Stimulated activated CD8-positive, alpha-beta memory T cell treated with anti-CD3 and anti-CD28 coated beads, Interleukin-4, amount 100 ng/mL, for 1 hour (primary cell): Measurements from ENCODE around the gene NT5DC3.
"Not testable (repeated sequence)": the region's sequence is repeated elsewhere in the genome, so short reads cannot be mapped to it uniquely, and the experiment has no call there.

Source experiments
- DNase-seq, 2 donors: peaks; one replicate each; pipeline ENCODE4 v3.0.0-alpha.2; 2020; ENCODE audit warnings: low read depth in 2 of 2, low spot score in 1 of 2

The NT5DC3 gene

DNA sequence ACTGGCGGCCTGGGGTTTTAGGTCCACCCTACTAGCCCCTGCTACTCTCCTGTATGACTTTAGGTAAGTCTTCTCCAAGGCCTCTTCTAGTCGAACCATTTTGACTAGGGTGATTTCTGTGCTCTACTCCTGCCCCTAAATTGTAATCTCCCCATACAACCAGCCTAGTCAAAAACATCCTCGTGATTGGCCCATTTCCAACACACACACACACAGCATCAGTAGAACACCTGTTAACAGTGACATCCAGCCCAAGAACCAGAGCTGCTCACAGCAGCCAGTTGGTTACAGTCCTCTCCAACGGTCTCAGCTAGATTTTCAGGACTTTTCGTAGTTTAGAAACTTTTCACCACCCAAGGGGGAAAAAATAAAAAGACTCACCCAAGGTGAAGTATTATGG, 30.9 kb downstream of the NT5DC3 start:
- DNase-seq: no peak

DNA sequence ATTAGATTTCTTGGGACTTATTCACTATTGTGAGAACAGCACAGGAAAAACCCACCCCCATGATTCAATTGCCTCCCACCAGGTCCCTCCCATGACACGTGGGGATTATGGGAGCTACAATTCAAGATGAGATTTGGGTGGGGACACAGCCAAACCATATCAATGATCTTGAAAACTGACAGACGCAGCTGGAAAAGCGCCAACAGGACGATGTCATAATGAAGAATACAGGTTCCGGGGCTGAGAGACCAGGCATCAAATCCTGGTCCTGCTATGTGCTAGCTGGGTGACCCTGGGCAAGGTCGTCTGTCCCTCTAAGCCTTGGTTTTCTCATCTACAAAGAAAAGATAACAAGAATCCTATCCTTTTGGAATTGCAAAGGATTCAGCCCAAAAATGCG, 31.4 kb downstream of the NT5DC3 start:
- DNase-seq: not testable (repeated sequence)

DNA sequence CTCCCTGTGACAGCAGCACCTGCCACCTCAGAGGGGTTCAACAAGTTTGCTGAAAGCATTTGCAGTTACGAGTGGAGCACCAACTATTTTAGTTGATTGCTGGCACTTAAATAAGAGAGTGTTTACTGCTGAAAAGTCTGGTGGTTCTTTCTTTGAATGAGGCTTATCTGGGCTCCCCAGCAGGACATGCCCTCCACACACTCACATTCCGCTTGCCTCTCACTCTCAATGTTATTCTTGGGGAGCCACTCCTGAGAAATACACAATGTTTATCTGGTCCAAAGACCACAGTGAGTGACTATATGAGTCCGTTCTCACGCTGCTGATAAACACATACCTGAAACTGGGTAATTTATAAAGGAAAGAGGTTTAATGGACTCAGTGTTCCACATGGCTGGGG, 31.9 kb downstream of the NT5DC3 start:
- DNase-seq: no peak

DNA sequence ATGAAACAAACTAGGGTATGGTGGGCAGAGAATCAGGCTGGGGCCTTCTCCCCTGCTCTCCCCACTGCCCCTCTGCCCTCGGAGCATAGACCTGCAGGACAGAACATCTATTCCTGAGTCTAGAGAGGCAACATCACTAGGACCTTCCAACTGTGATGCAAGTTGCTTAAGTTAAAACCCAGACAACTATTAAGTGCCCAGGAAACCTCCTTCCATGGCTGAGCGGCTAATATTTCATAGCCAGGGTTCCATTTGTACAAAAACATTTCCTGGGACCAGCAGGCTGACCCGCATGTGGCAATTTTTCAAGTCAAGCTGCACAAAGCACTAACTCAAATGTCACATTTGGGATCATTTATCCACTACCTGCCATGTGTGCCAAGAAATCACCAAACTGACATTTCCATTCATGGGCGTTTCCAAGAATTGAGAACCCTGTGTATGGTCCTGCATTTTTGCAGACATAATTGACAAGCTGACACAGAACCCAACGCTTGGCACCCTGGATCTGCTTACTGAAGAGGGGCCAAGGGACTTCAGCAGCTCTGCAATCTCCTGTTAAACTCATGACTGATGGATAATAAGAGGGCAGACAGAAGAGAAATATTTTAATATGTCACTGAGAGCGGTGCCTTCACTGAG, 32.7 kb downstream of the NT5DC3 start:
- DNase-seq: no peak

DNA sequence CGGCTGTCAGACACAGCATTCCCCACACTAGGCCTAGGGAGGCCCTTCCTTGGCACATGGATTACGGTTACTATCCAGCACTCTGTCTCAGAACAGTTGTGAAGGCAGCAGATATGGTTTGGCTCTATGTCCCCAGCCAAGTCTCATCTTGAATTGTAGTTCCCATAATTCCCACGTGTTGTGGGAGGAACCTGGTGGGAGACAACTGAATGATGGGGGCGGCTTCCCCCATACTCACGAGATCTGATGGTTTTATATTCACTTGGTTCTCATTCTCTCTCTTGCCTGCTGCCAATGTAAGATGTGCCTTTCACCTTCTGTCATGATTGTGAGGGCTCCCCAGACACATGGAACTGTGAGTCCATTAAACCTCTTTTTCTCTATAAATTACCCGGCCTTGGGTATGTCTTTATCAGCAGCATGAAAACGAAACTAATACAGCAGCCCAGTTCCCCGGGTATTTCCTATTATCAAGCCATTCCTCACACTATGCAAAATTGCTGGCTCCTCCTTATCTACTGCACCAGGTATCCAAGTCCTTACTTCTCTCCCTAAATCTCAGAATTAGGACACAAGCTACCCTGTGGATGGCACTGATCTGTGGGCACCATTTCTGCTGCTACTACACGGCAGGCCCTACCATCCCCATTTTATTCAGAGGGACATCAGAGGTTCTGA, 33.3 kb downstream of the NT5DC3 start:
- no peak for DNase-seq

DNA sequence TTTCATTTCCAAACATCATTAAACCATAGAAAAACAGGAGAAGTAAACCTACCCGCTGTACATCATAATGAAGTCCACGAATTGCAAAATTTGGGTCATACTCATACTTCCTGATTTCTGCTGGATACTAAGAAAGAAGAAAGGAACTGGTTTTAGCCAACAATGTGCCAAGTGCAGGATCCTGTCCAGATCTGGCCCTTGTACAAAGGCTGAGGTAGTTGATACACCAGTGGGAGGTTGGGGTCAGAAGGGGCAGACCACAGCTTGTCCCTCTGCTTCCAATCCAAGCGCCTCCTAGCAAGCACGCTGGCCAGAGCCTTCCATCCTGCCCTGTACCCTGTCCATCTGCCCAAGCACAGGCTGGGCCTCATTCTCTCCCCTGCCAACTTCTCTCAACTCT, 34.2 kb downstream of the NT5DC3 start:
- no peak for DNase-seq

DNA sequence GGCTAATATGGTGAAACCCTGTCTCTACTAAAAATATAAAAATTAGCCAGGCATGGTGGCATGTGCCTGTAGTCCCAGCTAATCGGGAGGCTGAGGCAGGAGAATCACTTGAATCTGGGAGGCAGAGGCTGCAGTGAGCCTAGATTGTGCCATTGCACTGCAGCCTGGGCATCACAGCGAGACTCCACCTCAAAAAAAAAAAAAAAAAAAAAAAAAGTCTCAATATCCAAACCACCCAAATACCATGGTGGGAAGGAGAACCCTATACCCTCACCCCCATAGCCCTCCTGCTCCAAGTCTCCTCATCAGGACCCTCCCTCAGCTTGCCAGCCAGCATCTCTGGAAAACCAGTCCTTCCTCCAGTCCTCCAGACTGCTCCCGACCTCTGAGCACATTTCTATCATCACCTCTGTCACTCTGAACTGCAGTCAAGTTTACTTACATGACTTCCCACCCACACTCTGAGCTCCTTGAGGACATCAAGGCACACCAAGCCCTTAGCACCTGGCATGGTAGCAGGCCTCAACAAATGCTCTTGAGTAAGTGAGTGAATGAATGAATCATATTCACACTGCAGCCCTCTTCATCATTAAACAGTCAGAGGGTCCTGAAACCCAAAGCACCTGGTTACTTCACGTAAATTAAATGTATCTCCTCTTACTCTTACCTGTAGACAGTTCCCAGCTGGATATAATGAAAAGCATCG, 35.2 kb downstream of the NT5DC3 start:
- DNase-seq: no peak

DNA sequence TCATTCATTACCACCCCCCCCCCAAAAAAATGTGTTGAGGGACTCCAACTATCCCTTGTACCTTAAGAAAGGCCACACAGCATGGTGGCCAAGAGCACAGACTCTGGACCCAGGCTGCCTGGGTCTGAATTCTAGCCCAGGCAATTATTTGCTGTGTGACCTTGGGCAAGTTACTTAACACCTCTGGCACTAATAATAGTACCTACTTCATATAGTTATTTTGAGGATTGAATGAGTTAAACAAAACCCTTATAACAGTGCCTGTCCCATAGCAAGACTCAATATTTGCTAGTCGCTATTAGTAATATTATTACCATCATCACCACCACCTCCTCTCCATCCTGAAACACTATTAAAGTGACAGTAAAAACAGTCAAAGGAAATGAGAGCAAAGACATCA, 37.2 kb downstream of the NT5DC3 start:
- DNase-seq: no peak

DNA sequence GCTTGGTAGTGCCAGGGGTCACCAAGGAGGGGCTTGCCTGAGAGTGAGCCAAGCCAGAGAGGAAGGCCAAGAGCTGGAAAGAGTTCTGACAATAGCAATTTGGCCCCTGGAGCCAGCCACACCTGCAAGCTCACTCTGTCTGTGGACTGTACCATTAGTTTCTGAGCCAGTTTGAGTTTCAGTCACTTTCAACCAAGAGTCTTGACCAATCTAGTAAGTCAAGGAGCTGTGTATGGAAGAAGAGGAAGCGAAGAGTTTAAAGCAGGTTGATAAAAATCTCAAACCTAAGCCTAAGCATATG, 38.5 kb downstream of the NT5DC3 start:
- DNase-seq: no peak

DNA sequence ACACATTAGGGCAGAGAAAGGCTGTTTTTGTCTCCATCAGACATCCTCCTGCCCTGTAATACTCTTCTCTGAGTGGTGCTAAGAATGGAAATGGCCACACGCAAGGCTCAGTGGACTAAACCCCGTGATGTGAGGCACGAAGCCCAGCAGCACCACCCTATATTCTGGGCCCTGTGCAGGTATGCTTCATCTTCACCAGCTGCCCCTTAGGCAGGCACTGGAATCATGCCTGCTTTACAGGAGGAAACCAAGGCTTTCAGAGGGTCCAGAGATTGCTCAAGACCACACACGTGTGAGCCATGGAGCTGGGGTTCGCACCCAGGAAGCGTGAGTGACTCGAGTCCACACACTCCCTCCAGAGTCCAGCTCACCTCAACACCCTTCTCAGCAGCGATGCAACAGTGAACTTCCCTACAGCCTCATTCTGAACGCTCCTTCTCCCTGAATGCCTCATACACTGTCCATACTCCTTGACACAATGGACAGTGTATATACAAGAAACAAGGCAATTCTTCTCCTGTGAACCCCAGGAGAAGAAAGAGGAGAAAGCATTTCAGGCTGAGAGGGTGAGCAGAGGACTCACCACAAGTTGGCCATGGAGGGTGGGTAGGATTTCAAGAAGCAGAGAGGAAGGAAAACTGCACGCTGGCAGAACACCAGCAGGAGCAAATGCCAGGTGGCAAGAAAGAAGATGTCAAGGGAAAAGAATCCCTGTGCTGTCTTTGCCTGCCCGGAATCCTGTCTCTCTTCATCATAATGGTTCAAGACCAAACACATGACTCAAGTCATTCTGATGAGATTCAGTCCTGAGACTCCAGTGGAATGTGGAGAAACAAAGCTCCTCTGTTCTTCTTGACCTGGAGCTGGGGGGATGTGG, 39.1 kb downstream of the NT5DC3 start:
- no peak for DNase-seq

DNA sequence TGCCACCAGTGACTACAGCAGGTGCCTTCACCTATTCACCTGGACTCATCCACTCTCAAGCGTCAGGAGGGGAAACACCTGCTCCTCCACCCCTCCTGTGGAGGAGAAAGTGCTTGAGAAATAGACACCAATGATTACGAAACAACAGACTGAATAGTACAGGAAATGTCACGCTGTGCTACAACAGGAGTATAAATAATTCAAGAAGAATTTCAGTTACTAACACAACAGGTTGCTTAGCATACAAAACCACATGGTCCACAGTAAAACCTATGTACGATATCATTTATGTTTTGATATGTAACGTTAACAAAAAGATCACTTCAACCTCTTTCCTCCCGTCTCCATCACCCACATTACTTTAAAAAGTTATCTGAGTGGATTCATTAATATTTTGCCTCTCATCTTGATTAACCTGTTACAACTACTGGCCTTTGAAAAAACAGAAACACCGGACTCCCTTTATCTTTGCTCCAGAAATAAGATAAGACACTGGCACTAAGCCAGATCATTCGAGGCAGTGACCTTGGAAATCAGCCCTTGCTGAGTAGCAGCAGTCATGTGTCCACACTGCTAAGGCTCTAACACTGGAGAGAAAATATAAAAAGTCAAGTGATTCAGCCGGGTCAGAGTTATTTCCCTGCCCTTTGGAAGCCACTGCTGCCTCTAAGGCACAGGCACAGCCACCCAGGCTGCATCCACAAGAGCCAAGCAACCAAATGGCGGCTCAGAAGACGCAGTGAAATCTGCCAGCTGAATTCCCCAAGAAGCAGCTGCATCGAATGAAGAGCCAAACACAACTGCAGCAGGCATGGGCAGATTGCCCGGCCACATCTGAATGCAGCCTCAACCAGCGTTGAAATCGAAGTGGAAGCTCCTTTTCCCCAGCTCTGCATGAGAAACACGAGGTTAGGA, 40.9 kb downstream of the NT5DC3 start:
- DNase-seq: no peak

DNA sequence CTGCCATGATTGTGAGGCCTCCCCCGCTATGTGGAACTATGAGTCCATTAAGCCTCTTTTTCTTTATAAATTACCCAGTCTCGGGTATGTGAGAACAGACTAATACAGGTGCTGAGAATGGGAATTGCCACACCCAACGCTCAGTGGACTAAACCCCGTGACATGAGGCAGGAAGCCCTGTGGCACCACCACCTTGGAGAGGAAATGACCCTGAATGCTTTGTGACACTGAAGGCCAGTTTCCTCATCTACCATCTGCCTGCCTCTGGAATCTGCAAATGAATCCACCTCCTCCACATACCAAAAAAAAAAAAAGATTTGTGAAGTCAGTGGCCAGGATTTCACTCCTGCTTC, 41.6 kb downstream of the NT5DC3 start:
- DNase-seq: no peak

DNA sequence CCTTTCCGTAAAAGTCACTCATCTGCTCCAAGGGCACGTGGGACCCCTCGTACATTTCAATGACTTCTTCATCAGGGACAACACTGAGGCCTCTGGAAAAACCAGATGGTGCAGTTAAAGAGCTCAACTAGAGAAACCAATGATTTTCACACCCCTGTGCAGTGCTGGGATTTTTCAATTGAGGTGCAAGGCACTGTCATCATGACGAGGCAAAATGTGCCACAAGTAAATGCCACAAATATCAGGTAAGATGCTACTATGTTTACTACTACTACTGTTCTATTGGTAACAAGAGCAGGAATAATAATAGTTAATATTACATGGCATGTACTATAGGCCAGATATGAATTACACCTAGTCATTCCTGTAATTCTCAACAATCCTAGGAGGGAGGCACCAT, 42.4 kb downstream of the NT5DC3 start:
- no peak for DNase-seq

DNA sequence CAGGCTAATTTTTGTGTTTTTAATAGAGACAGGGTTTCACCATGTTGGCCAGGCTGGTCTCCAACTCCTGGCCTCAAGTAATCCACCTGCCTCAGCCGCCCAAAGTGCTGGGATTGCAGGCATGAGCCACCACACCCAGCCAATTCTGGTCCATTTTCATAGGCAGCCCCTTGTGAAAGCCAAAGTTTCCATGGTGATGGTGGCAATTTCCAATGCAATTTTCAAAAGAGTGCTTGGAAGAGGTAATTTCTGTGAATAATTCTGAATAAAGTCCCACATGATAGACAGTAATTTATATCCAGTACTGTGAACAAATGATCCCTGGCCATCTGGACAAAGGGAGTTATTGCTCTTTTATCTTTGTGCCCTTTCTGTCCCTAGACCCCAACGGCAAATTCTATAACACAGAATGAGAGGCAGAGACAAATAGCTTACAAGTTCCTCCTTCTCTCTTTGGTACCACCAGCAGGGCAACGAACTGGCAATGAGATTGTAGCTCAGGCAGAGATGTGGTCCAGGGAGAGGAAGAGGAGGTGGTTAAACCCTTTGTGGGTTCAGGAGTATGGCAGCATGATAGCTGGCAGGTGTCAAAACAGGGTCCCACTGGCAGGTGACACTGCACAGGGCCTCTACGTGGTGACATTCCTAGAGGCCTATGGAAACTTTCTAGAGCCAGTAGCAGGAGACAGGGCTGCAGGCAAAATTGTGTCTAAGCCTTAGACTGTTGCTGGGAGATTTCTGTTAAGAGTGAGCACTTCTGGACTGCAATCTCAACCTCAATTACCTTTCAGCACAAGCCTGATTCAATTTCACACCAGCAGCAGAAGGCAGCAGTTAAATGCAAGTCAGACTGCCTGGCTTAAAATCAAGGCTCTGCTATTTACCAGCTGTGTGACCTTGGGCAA, 46.5 kb downstream of the NT5DC3 start:
- no peak for DNase-seq

DNA sequence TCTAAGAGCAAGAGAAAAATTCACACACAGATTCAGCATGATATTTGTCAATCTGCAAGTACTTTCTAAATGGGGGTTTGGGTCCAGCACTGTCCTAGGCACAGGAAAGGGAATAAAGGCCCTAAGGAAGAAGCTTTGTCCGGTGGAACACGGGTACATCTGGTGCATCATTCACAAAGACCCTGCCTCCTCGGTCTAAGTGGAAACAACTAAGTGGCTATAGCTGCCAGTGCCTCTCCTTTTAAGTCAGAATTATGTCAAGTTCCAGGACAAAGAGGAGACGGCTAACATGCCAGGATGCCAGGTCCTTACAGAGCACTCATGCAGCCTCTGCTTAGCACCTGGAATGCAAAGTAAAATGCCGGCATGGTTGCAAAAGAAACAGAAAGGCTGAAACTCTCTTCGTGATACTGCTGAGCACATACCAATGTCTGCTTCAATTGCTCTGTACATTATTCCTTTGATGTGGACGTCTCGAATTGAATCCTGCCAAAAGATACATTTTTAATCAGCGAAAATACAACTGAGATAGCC, 47.5 kb downstream of the NT5DC3 start:
- no peak for DNase-seq

DNA sequence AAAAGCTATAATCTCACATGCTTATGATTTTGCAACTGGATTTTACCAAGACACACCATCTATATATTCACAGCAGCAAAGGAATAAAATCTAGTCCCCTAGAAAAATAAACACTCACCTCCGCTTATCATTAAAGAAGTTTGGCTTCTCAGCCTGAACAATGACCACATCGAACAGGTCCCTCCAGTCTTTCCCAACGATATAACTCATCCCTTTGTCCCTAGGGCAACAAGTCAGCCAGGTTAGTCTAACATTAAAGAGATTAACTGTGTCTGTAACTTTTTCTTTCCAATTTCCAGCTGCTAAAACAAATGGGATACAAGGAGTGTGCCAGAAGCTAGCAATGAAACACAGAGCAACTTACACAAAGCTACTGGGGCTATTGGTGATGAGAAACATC, 48.0 kb downstream of the NT5DC3 start:
- no peak for DNase-seq

DNA sequence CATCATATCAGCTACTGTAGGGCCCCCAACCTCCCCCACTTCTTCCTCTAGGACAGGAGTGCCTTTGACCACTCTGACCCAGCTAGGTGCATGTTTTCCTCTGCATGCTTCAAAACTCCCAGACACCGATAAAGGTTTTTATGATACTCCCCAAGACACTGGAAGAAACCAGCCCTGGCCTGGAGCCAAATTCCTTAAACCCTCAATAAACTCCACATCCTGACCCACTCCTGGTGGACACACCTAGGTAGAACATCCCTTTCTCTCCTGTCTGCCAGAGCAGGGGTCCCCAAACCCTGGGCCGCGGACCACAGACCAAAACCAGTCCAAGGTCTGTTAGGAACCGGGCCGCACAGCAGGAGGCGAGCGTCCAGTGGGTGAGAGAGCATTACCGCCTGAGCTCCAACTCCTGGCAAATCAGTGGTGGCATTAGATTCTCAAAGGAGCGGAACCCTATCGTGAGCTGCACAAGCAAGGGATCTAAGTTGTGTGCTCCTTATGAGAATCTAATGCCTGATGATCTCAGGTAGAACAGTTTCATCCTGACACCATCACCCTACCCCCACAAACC, 49.6 kb downstream of the NT5DC3 start:
- no peak for DNase-seq

DNA sequence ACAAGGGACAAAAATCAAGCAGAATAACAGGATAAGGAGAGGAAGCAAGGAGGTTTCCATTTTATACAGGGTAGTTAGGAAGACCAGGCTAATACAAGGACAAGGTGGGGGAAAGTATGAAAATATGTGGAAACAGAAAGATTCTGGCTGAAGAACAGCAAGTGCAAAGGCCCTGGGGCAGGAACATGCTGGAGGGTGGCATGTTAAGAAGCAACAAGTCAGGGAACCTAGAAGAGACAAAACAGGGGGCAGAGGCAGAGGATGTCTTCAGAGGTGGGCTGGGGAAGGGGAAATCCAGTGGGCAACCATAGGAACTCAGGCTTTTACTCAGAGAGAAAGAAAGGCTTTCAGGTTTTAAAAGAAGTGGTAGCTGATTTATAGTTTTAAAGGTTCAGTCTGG, 54.8 kb downstream of the NT5DC3 start:
- DNase-seq: no peak
